ENCODE results near the gene HPSE2. TPM values are rescaled to one million over a fixed set of nuclear protein-coding genes. Genes with fewer than 3 reads are reported as not detected.
"Not testable (repeated sequence)": the region's sequence is repeated elsewhere in the genome, so short reads cannot be mapped to it uniquely, and the experiment has no call there.

The HPSE2 gene
- total and polyA plus RNA-seq, 3 experiments from 2014 or later: 0.07 to 1.2 TPM; not detected in 1

GRCh38 chr10:98908868-98909267, 326.8 kb downstream of the HPSE2 start:
- CTCF ChIA-PET: no interaction called here
- peaks cover 0 to 4% (median 0%) of the 10 kb centered on the region in 5 donors for H3K9me3 Mint-ChIP-seq

GRCh38 chr10:98908247-98908646, 327.4 kb downstream of the HPSE2 start:
- H3K36me3 ChIP-seq (ENCODE audit: insufficient read depth, low read length); H3K27ac Mint-ChIP-seq; POLR2A ChIA-PET; DNase-seq; H3K4me1 Mint-ChIP-seq; H3K36me3 Mint-ChIP-seq; H3K9me3 ChIP-seq (ENCODE audit: low read length); H3K9me3 Mint-ChIP-seq; H3K4me3 Mint-ChIP-seq; CTCF ChIA-PET; H3K4me3 ChIP-seq (ENCODE audit: low read length); H3K27me3 Mint-ChIP-seq; H3K27ac ChIP-seq (ENCODE audit: low read depth, low read length); H3K4me1 ChIP-seq (ENCODE audit: insufficient read depth, low read length); H3K27me3 ChIP-seq (ENCODE audit: insufficient read depth, low read length, poor library complexity, severe bottlenecking): not testable (repeated sequence)

More at GRCh38 chr10:98908868-98909267, 326.8 kb downstream of the HPSE2 start:
- Mint-ChIP-seq H3K36me3 (no peaks in the 10 kb centered on the region), H3K4me1 (no peaks in the 10 kb centered on the region), H3K27me3 (peaks cover 0 to 2% of the 10 kb centered on the region in 2 donors), H3K27ac (no peak overlapping the region), H3K4me3 (no peak overlapping the region)
- Histone ChIP-seq H3K36me3 (ENCODE audit: insufficient read depth, low read length) (no peaks in the 10 kb centered on the region), H3K4me3 (ENCODE audit: low read length) (no peak overlapping the region), H3K9me3 (ENCODE audit: low read length) (no peaks in the 10 kb centered on the region), H3K27ac (ENCODE audit: low read depth, low read length) (no peak overlapping the region), H3K4me1 (ENCODE audit: insufficient read depth, low read length) (no peaks in the 10 kb centered on the region), H3K27me3 (ENCODE audit: insufficient read depth, low read length, poor library complexity, severe bottlenecking) (no peaks in the 10 kb centered on the region)
- POLR2A ChIA-PET: no interaction called here
- DNase-seq: no peak

GRCh38 chr10:98901441-98902110, 334.1 kb downstream of the HPSE2 start:
- peaks cover 0 to 3% (median 0%) of the 10 kb centered on the region in 5 donors for H3K9me3 Mint-ChIP-seq
- H3K4me3 ChIP-seq (ENCODE audit: low read length): no peak overlapping the region
- no peaks in the 10 kb centered on the region for H3K4me1 Mint-ChIP-seq
- no peaks in the 10 kb centered on the region for H3K36me3 Mint-ChIP-seq
- H3K4me1 ChIP-seq (ENCODE audit: insufficient read depth, low read length): no peaks in the 10 kb centered on the region
- POLR2A ChIA-PET: no interaction called here
- DNase-seq: no peak
- H3K27ac ChIP-seq (ENCODE audit: low read depth, low read length): no peak overlapping the region
- no peaks in the 10 kb centered on the region for H3K27me3 ChIP-seq (ENCODE audit: insufficient read depth, low read length, poor library complexity, severe bottlenecking)
- H3K4me3 Mint-ChIP-seq: no peak overlapping the region
- H3K27me3 Mint-ChIP-seq: no peaks in the 10 kb centered on the region
- H3K27ac Mint-ChIP-seq: no peak overlapping the region
- CTCF ChIA-PET: no interaction called here
- H3K36me3 ChIP-seq (ENCODE audit: insufficient read depth, low read length): no peaks in the 10 kb centered on the region
- no peaks in the 10 kb centered on the region for H3K9me3 ChIP-seq (ENCODE audit: low read length)

- Mint-ChIP-seq H3K9me3 (peaks cover 0 to 5% (median 3%) of the 10 kb centered on the region in 5 donors), H3K4me3 (no peak overlapping the region), H3K27me3 (no peaks in the 10 kb centered on the region), H3K4me1 (no peaks in the 10 kb centered on the region), H3K27ac (no peak overlapping the region), H3K36me3 (no peaks in the 10 kb centered on the region)
- Histone ChIP-seq H3K27me3 (ENCODE audit: insufficient read depth, low read length, poor library complexity, severe bottlenecking) (no peaks in the 10 kb centered on the region), H3K36me3 (ENCODE audit: insufficient read depth, low read length) (no peaks in the 10 kb centered on the region), H3K9me3 (ENCODE audit: low read length) (no peaks in the 10 kb centered on the region), H3K4me3 (ENCODE audit: low read length) (no peak overlapping the region), H3K27ac (ENCODE audit: low read depth, low read length) (no peak overlapping the region), H3K4me1 (ENCODE audit: insufficient read depth, low read length) (no peaks in the 10 kb centered on the region)
- POLR2A ChIA-PET: no interaction called here
- CTCF ChIA-PET: no interaction called here
- DNase-seq: no peak
Observed at GRCh38 chr10:98899018-98899417, 336.6 kb downstream of the HPSE2 start.

GRCh38 chr10:98892523-98892922, 343.1 kb downstream of the HPSE2 start:
- Histone ChIP-seq H3K4me3 (ENCODE audit: low read length) (no peak overlapping the region), H3K27me3 (ENCODE audit: insufficient read depth, low read length, poor library complexity, severe bottlenecking) (no peaks in the 10 kb centered on the region), H3K36me3 (ENCODE audit: insufficient read depth, low read length) (no peaks in the 10 kb centered on the region), H3K4me1 (ENCODE audit: insufficient read depth, low read length) (no peaks in the 10 kb centered on the region), H3K9me3 (ENCODE audit: low read length) (no peaks in the 10 kb centered on the region), H3K27ac (ENCODE audit: low read depth, low read length) (no peak overlapping the region)
- POLR2A ChIA-PET: no interaction called here
- Mint-ChIP-seq H3K27ac (no peak overlapping the region), H3K9me3 (peaks cover 0 to 5% (median 3%) of the 10 kb centered on the region in 5 donors), H3K27me3 (no peaks in the 10 kb centered on the region), H3K4me1 (no peaks in the 10 kb centered on the region), H3K36me3 (no peaks in the 10 kb centered on the region), H3K4me3 (no peak overlapping the region)
- CTCF ChIA-PET: no interaction called here
- no peak for DNase-seq

GRCh38 chr10:98886686-98887085, 349.0 kb downstream of the HPSE2 start:
- Histone ChIP-seq H3K4me3 (ENCODE audit: low read length) (no peak overlapping the region), H3K36me3 (ENCODE audit: insufficient read depth, low read length) (no peaks in the 10 kb centered on the region), H3K9me3 (ENCODE audit: low read length) (no peaks in the 10 kb centered on the region), H3K27me3 (ENCODE audit: insufficient read depth, low read length, poor library complexity, severe bottlenecking) (no peaks in the 10 kb centered on the region), H3K27ac (ENCODE audit: low read depth, low read length) (no peak overlapping the region), H3K4me1 (ENCODE audit: insufficient read depth, low read length) (no peaks in the 10 kb centered on the region)
- Mint-ChIP-seq H3K36me3 (no peaks in the 10 kb centered on the region), H3K27ac (no peak overlapping the region), H3K27me3 (no peaks in the 10 kb centered on the region), H3K4me1 (no peaks in the 10 kb centered on the region), H3K4me3 (no peak overlapping the region), H3K9me3 (no peaks in the 10 kb centered on the region)
- CTCF ChIA-PET: no interaction called here
- POLR2A ChIA-PET: no interaction called here
- no peak for DNase-seq

GRCh38 chr10:98885378-98885777, 350.3 kb downstream of the HPSE2 start:
- Mint-ChIP-seq H3K27ac (no peak overlapping the region), H3K4me3 (no peak overlapping the region), H3K36me3 (no peaks in the 10 kb centered on the region), H3K27me3 (no peaks in the 10 kb centered on the region), H3K9me3 (peaks cover 0 to 2% (median 0%) of the 10 kb centered on the region in 5 donors), H3K4me1 (no peaks in the 10 kb centered on the region)
- DNase-seq: no peak
- ChIA-PET POLR2A (no interaction called here), CTCF (no interaction called here)
- Histone ChIP-seq H3K4me1 (ENCODE audit: insufficient read depth, low read length) (no peaks in the 10 kb centered on the region), H3K36me3 (ENCODE audit: insufficient read depth, low read length) (no peaks in the 10 kb centered on the region), H3K27ac (ENCODE audit: low read depth, low read length) (no peak overlapping the region), H3K9me3 (ENCODE audit: low read length) (no peaks in the 10 kb centered on the region), H3K4me3 (ENCODE audit: low read length) (no peak overlapping the region), H3K27me3 (ENCODE audit: insufficient read depth, low read length, poor library complexity, severe bottlenecking) (no peaks in the 10 kb centered on the region)

GRCh38 chr10:98881789-98882188, 353.9 kb downstream of the HPSE2 start:
- Mint-ChIP-seq H3K9me3 (peaks cover 0 to 4% (median 0%) of the 10 kb centered on the region in 5 donors), H3K27me3 (no peaks in the 10 kb centered on the region), H3K4me1 (no peaks in the 10 kb centered on the region), H3K36me3 (no peaks in the 10 kb centered on the region), H3K4me3 (no peak overlapping the region), H3K27ac (no peak overlapping the region)
- no peaks in the 10 kb centered on the region for H3K36me3 ChIP-seq (ENCODE audit: insufficient read depth, low read length)
- no peak for DNase-seq
- H3K9me3 ChIP-seq (ENCODE audit: low read length): no peaks in the 10 kb centered on the region
- H3K4me3 ChIP-seq (ENCODE audit: low read length): no peak overlapping the region
- ChIA-PET CTCF (no interaction called here), POLR2A (no interaction called here)
- no peaks in the 10 kb centered on the region for H3K27me3 ChIP-seq (ENCODE audit: insufficient read depth, low read length, poor library complexity, severe bottlenecking)
- H3K27ac ChIP-seq (ENCODE audit: low read depth, low read length): no peak overlapping the region
- H3K4me1 ChIP-seq (ENCODE audit: insufficient read depth, low read length): no peaks in the 10 kb centered on the region

GRCh38 chr10:98880971-98881370, 354.7 kb downstream of the HPSE2 start:
- H3K4me1 ChIP-seq (ENCODE audit: insufficient read depth, low read length): no peaks in the 10 kb centered on the region
- H3K27me3 Mint-ChIP-seq: no peaks in the 10 kb centered on the region
- DNase-seq: no peak
- no peak overlapping the region for H3K4me3 Mint-ChIP-seq
- no peaks in the 10 kb centered on the region for H3K4me1 Mint-ChIP-seq
- no peak overlapping the region for H3K27ac ChIP-seq (ENCODE audit: low read depth, low read length)
- H3K27ac Mint-ChIP-seq: no peak overlapping the region
- POLR2A ChIA-PET: no interaction called here
- no peaks in the 10 kb centered on the region for H3K36me3 ChIP-seq (ENCODE audit: insufficient read depth, low read length)
- no peaks in the 10 kb centered on the region for H3K27me3 ChIP-seq (ENCODE audit: insufficient read depth, low read length, poor library complexity, severe bottlenecking)
- no peak overlapping the region for H3K4me3 ChIP-seq (ENCODE audit: low read length)
- no peaks in the 10 kb centered on the region for H3K36me3 Mint-ChIP-seq
- no peaks in the 10 kb centered on the region for H3K9me3 ChIP-seq (ENCODE audit: low read length)
- CTCF ChIA-PET: no interaction called here
- peaks cover 0 to 4% (median 0%) of the 10 kb centered on the region in 5 donors for H3K9me3 Mint-ChIP-seq
